ENCODE measurements around the gene MBL2. TPM values are rescaled to one million over a fixed set of nuclear protein-coding genes. Genes with fewer than 3 reads are reported as not detected.

MBL2 gene
- total and polyA plus RNA-seq, 2 of the 8 experiments (the other 6 are each of a cell fraction or from before 2014, with no cell fraction given): not detected

GRCh38 chr10:52757773-52758172, 14.8 kb downstream of the MBL2 start:
- FAIRE-seq (no peak), DNase-seq (ENCODE audit: low read depth in 1 of 2, low spot score in 2 of 2) (no peak)
- POLR2A ChIA-PET (ENCODE audit: partially characterized antibody): no interaction called here
- H3K9ac ChIP-seq (replicated peaks in 1 of 4; ENCODE audit: extremely low read depth in 1 of 4, low read depth in 3 of 4, low read length in 3 of 4): no peak overlapping the region
- no peaks in the 10 kb centered on the region for H3K27me3 ChIP-seq (replicated peaks in 1 of 4; ENCODE audit: control insufficient read depth in 3 of 4, extremely low read depth in 1 of 4, insufficient read depth in 3 of 4, low read length in 3 of 4)
- no peak overlapping the region for H3K4me2 ChIP-seq (ENCODE audit: insufficient read depth in 1 of 2, low read depth in 2 of 2, low read length in 2 of 2)
- no peak overlapping the region for H2BK12ac ChIP-seq (ENCODE audit: low read depth, low read length)
- H3K9me3 ChIP-seq (ENCODE audit: insufficient read depth in 2 of 2, low read depth in 1 of 2, low read length in 1 of 2): no peaks in the 10 kb centered on the region
- no peaks in the 10 kb centered on the region for H3K79me2 ChIP-seq (ENCODE audit: control insufficient read depth in 1 of 2, insufficient read depth in 2 of 2, low read length in 2 of 2)
- H3K79me1 ChIP-seq (ENCODE audit: low read depth, low read length): no peaks in the 10 kb centered on the region
- no peaks in the 10 kb centered on the region for H3K4me1 ChIP-seq (replicated peaks in 1 of 4; ENCODE audit: control insufficient read depth in 3 of 4, insufficient read depth in 4 of 4, low read length in 3 of 4)
- H2AK5ac ChIP-seq (ENCODE audit: low read depth, low read length): no peak overlapping the region
- no peak for TF ChIP-seq POU5F1 (IDR thresholded peaks at IDR 0.05; ENCODE audit: low read depth, low read length)
- TF ChIP-seq FOSL1 (IDR thresholded peaks at IDR 0.05; ENCODE audit: insufficient read depth, low read depth, low read length): no peak
- TF ChIP-seq MAFK (IDR thresholded peaks at IDR 0.05; ENCODE audit: low read depth, low read length): no peak
- no peak for TF ChIP-seq BRCA1 (IDR thresholded peaks at IDR 0.05; ENCODE audit: low read depth, low read length)
- TF ChIP-seq PHF8 (conservative IDR thresholded peaks at IDR 0.05; ENCODE audit: low read depth, low read length): no peak
- no peak for TF ChIP-seq ZNF274 (IDR thresholded peaks at IDR 0.05; ENCODE audit: borderline replicate concordance, extremely low read depth, low read length)
- TF ChIP-seq SAP30 (IDR thresholded peaks at IDR 0.05; ENCODE audit: insufficient read depth, insufficient replicate concordance, low read length): no peak
- TF ChIP-seq TBP (IDR thresholded peaks at IDR 0.05; ENCODE audit: low read depth, low read length): no peak
- no peak for TF ChIP-seq GABPA (IDR thresholded peaks at IDR 0.05; ENCODE audit: borderline replicate concordance, insufficient read depth, low read length)
- no peak for TF ChIP-seq ASH2L (IDR thresholded peaks at IDR 0.05; ENCODE audit: low read length)
- no peak for TF ChIP-seq MAX (IDR thresholded peaks at IDR 0.05)
- WGBS, 2 experiments (ENCODE audit: extremely low coverage in 1 of 2, insufficient coverage in 1 of 2, insufficient read length in 1 of 2, insufficient replicate concordance in 2 of 2, low coverage in 1 of 2, low lambda C conversion rate in 2 of 2, missing lambda C conversion rate in 1 of 2): 88% methylated on average over 6 of the region's 6 CpGs; no CpG with 5 or more reads in 1 of the 2 experiments
- H4K91ac ChIP-seq (replicated peaks; ENCODE audit: insufficient read length, low read length): no peak overlapping the region
- no peak overlapping the region for H2BK20ac ChIP-seq (ENCODE audit: low read length)
- H2AFZ ChIP-seq (ENCODE audit: low read length): no peak overlapping the region
- no peaks in the 10 kb centered on the region for H3K36me3 ChIP-seq (ENCODE audit: control insufficient read depth in 2 of 4, insufficient read depth in 4 of 4, low read length in 3 of 4)
- H2BK15ac ChIP-seq (ENCODE audit: low read length): no peak overlapping the region
- no peak overlapping the region for H3K27ac ChIP-seq (ENCODE audit: low read depth, low read length)
- no peak overlapping the region for H3K14ac ChIP-seq (ENCODE audit: insufficient read length)
- H3K4ac ChIP-seq (replicated peaks; ENCODE audit: insufficient read length, low read depth, low read length): no peak overlapping the region
- H3K23ac ChIP-seq (ENCODE audit: insufficient read length): no peak overlapping the region
- H3K4me3 ChIP-seq (ENCODE audit: extremely low read depth in 1 of 4, insufficient read depth in 2 of 4, low read depth in 3 of 4, low read length in 4 of 4): no peak overlapping the region
- H2BK120ac ChIP-seq (replicated peaks; ENCODE audit: low read depth, low read length): no peak overlapping the region
- H3K18ac ChIP-seq (ENCODE audit: extremely low read depth, low read length): no peak overlapping the region
- no peak overlapping the region for H4K5ac ChIP-seq (ENCODE audit: insufficient read length, low read depth, low read length)
- no peak overlapping the region for H3K56ac ChIP-seq (replicated peaks; ENCODE audit: insufficient read length, low read depth, low read length)
- no peak overlapping the region for H4K8ac ChIP-seq (ENCODE audit: extremely low read depth, insufficient read depth, low read length)
- CTCF ChIA-PET (ENCODE audit: partially characterized antibody): interaction anchor here (1.0 to 5.4 kb wide), 5 partner anchors 14 to 113 kb away, joined by 3 to 53 read pairs (median 4); no protein-coding TSS in a partner anchor
- no peaks in the 10 kb centered on the region for H4K20me1 ChIP-seq (replicated peaks in 1 of 2; ENCODE audit: control insufficient read depth in 1 of 2, insufficient read depth in 2 of 2, low read length in 2 of 2)
- no peak overlapping the region for H2BK5ac ChIP-seq (ENCODE audit: low read depth, low read length)
- no peaks in the 10 kb centered on the region; the same call in 1 of the 2 replicates for H3K23me2 ChIP-seq (ENCODE audit: low read depth, low read length)
